HepG2 (cell line): Measurements from ENCODE around the gene ZNF526. TPM values are rescaled to one million over a fixed set of nuclear protein-coding genes. Genes with fewer than 3 reads are reported as not detected.

Experiments
- BRCA1 ChIP-seq: sonication (generic); formaldehyde crosslinking; IDR thresholded peaks from 2 replicates; pipeline ENCODE4 v1.4.0; 2020; ENCODE audit warnings: missing genetic modification reagents
- BRD4 ChIP-seq: sonication (generic); formaldehyde crosslinking; IDR thresholded peaks from 2 replicates; pipeline ENCODE4 v1.4.0; 2020; ENCODE audit warnings: missing genetic modification reagents
- CBX5 ChIP-seq: sonication (generic); formaldehyde crosslinking; IDR thresholded peaks from 2 replicates; pipeline ENCODE4 v1.4.0; 2020; ENCODE audit warnings: missing genetic modification reagents, borderline replicate concordance
- JUNB ChIP-seq: sonication (generic); formaldehyde crosslinking; IDR thresholded peaks from 2 replicates; pipeline ENCODE4 v1.8.0; 2022; ENCODE audit warnings: missing genetic modification reagents, mild to moderate bottlenecking, borderline replicate concordance
- KLF12 ChIP-seq: sonication (generic); formaldehyde crosslinking; IDR thresholded peaks from 2 replicates; pipeline ENCODE4 v1.4.0; 2020; ENCODE audit warnings: missing genetic modification reagents, borderline replicate concordance
- MEIS2 ChIP-seq: sonication (generic); formaldehyde crosslinking; IDR thresholded peaks from 2 replicates; pipeline ENCODE4 v1.9.0; 2021; ENCODE audit warnings: mild to moderate bottlenecking, missing genetic modification reagents
- MTF1 ChIP-seq: sonication (generic); formaldehyde crosslinking; IDR thresholded peaks from 2 replicates; pipeline ENCODE4 v1.5.0; 2020; ENCODE audit warnings: missing genetic modification reagents
- MXD4 ChIP-seq: IDR thresholded peaks from 2 replicates; pipeline ENCODE4 v1.6.1; 2016; ENCODE audit warnings: mild to moderate bottlenecking, missing biosample characterization, missing genetic modification reagents
- NFE2 ChIP-seq: sonication (generic); formaldehyde crosslinking; IDR thresholded peaks from 2 replicates; pipeline ENCODE4 v1.4.0; 2020; ENCODE audit warnings: missing genetic modification reagents
- NFIB ChIP-seq: sonication (generic); formaldehyde crosslinking; IDR thresholded peaks from 2 replicates; pipeline ENCODE4 v1.9.0; 2021; ENCODE audit warnings: missing genetic modification reagents, mild to moderate bottlenecking, borderline replicate concordance
- RXRA ChIP-seq: sonication (generic); formaldehyde crosslinking; IDR thresholded peaks from 2 replicates; pipeline ENCODE4 v1.5.1; 2020; ENCODE audit warnings: missing genetic modification reagents
- SMAD1 ChIP-seq: sonication (generic); formaldehyde crosslinking; IDR thresholded peaks from 2 replicates; pipeline ENCODE4 v1.4.0; 2020; ENCODE audit warnings: missing genetic modification reagents, low read depth, mild to moderate bottlenecking, borderline replicate concordance
- SP140L ChIP-seq: sonication (generic); formaldehyde crosslinking; IDR thresholded peaks from 2 replicates; pipeline ENCODE4 v1.4.0; 2020; ENCODE audit warnings: missing genetic modification reagents, borderline replicate concordance
- SUZ12 ChIP-seq: fragments of 150-350 bp; IDR thresholded peaks from 2 replicates; pipeline ENCODE4 v1.6.1; 2014; ENCODE audit warnings: low read depth, low read length
- XRCC5 ChIP-seq: fragments of 200-400 bp; formaldehyde crosslinking; optimal IDR thresholded peaks from 2 replicates; pipeline ENCODE3; 2017; ENCODE audit warnings: mild to moderate bottlenecking, low read length
- ZFP36L2 ChIP-seq: sonication (generic); formaldehyde crosslinking; IDR thresholded peaks from 2 replicates; pipeline ENCODE4 v1.4.0; 2020; ENCODE audit warnings: missing genetic modification reagents
- ZFP37 ChIP-seq: sonication (generic); formaldehyde crosslinking; IDR thresholded peaks from 2 replicates; pipeline ENCODE4 v1.4.0; 2020; ENCODE audit warnings: missing genetic modification reagents, borderline replicate concordance
- ZFX ChIP-seq: sonication (generic); formaldehyde crosslinking; IDR thresholded peaks from 2 replicates; pipeline ENCODE4 v1.4.0; 2020; ENCODE audit warnings: mild to moderate bottlenecking, low read depth, missing genetic modification reagents, moderate library complexity
- ZNF138 ChIP-seq: sonication (generic); formaldehyde crosslinking; IDR thresholded peaks from 2 replicates; pipeline ENCODE4 v1.5.0; 2020; ENCODE audit warnings: mild to moderate bottlenecking, low read depth, missing genetic modification reagents
- ZNF350 ChIP-seq: sonication (generic); formaldehyde crosslinking; IDR thresholded peaks from 2 replicates; pipeline ENCODE4 v1.4.0; 2020; ENCODE audit warnings: mild to moderate bottlenecking, low read depth, missing genetic modification reagents, borderline replicate concordance
- ZNF570 ChIP-seq: sonication (generic); formaldehyde crosslinking; IDR thresholded peaks from 2 replicates; pipeline ENCODE4 v1.4.0; 2020; ENCODE audit warnings: mild to moderate bottlenecking, missing genetic modification reagents, borderline replicate concordance
- ZNF616 ChIP-seq: sonication (generic); formaldehyde crosslinking; IDR thresholded peaks from 2 replicates; pipeline ENCODE4 v1.5.0; 2020; ENCODE audit warnings: low read depth, mild to moderate bottlenecking, missing genetic modification reagents
- ZNF7 ChIP-seq: IDR thresholded peaks from 2 replicates; pipeline ENCODE4 v1.6.1; 2016; ENCODE audit warnings: missing biosample characterization, missing genetic modification reagents
- ZNF768 ChIP-seq: sonication (generic); formaldehyde crosslinking; IDR thresholded peaks from 2 replicates; pipeline ENCODE4 v1.4.0; 2020; ENCODE audit warnings: missing genetic modification reagents
- ZNF841 ChIP-seq: sonication (generic); formaldehyde crosslinking; IDR thresholded peaks from 2 replicates; pipeline ENCODE4 v1.8.1; 2023; ENCODE audit warnings: missing genetic modification reagents, borderline replicate concordance
- ZSCAN20 ChIP-seq: sonication (generic); formaldehyde crosslinking; IDR thresholded peaks from 2 replicates; pipeline ENCODE4 v1.4.0; 2020; ENCODE audit warnings: missing genetic modification reagents, mild to moderate bottlenecking, borderline replicate concordance
- polyA plus RNA-seq, 8 experiments: library from polyadenylated mRNA; depleted of rRNA in 3 of 8; stranded (reverse) in 7 of 8; unstranded in 1 of 8; fragments of >200 nt; fragmentation: Illumina TruSeq in 4 of 8; extraction: Trizol in 4 of 8; gene quantifications; 2 replicates each; pipeline versions ENCODE4 v1.2.1 to v1.2.3, GENCODE V29; 2011 to 2016; ENCODE audit warnings: low read depth in 4 of 8, missing spikeins in 1 of 8, mixed read lengths in 1 of 8; ENCODE audit not compliant: insufficient read depth in 1 of 8
- total RNA-seq, 5 experiments: library from RNA; depleted of rRNA; stranded (reverse); fragments of >200 nt; fragmentation: Illumina TruSeq; extraction: Trizol; gene quantifications; 2 replicates each; pipeline ENCODE4 v1.2.3, GENCODE V29; 2016; ENCODE audit warnings: low read depth in 1 of 5
- TF ChIP-seq, protein P1 (sequence below): sonication (generic); formaldehyde crosslinking; IDR thresholded peaks from 2 replicates; pipeline ENCODE4 v1.5.1; 2020; ENCODE audit warnings: mild to moderate bottlenecking, moderate library complexity, missing genetic modification reagents
- TF ChIP-seq, protein P2 (sequence below): IDR thresholded peaks from 2 replicates; pipeline ENCODE4 v1.6.1; 2016; ENCODE audit warnings: missing compliant biosample characterization, missing genetic modification reagents, borderline replicate concordance
- TF ChIP-seq, protein P3 (sequence below): sonication (generic); formaldehyde crosslinking; IDR thresholded peaks from 2 replicates; pipeline ENCODE4 v1.5.1; 2020; ENCODE audit warnings: missing genetic modification reagents, mild to moderate bottlenecking, borderline replicate concordance

Gene ZNF526
- total and polyA plus RNA-seq, 2 of the 13 experiments (the other 11 are each of a cell fraction or from before 2014, with no cell fraction given): 3.3 to 8.4 TPM

DNA sequence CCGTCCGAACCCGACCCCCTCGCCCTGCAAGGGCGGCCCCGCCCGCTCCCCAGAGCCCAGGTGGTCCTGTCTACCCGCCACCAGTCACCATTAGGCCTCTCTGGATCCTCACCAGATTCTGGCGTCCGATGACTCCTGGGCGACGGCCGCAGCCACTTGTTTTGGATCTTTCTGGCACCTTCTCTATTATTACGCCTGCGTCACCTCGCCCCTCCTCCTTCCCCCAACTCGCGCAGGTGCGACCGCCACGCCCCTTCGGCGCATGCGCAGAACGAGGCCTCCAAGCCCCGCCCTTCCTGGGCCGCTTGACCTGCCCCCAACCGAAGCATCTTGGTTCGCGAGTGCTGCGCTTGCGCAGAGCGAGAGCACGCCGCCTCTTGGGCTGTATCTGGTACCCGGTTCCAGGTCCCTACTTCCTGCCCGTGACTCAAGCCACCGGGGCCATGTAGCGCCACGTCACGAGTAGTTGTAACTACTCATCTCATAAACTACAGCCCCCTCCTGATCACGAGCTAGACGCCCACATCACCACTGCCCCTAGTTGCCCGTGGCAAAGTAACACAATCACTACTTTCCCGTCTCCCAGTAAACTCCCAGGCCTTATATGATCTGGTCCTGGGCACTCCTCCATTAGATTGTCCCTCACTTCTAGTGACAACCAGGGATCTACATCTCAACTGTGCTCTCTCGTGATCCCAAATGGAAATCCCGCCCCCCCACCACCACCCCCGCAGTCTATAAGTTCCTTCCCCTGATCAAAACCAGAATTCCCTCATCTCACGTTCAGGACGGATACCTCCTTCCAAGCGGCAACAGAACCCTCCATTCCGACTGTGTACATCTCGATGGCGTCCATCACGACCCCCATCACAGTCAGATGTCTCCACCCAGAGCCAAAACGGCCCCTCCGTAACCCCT lies 2.3 kb upstream of the ZNF526 start, which contains the start of gene DEDD2 (continued):
- TF ChIP-seq ZNF350 (CRISPR knock-in tag): peak; percentile 88
- no peak for TF ChIP-seq ZNF138 (CRISPR knock-in tag)
- no peak for TF ChIP-seq MTF1 (CRISPR knock-in tag)
- no peak for TF ChIP-seq NFE2 (CRISPR knock-in tag)
- TF ChIP-seq SUZ12: no peak
- TF ChIP-seq JUNB: no peak
- no peak for TF ChIP-seq ZSCAN20 (CRISPR knock-in tag)
- no peak for TF ChIP-seq RXRA (CRISPR knock-in tag)
- TF ChIP-seq MXD4 (CRISPR knock-in tag): peak; percentile 39; the same call in 1 of the 2 replicates
- TF ChIP-seq, protein P1, sequence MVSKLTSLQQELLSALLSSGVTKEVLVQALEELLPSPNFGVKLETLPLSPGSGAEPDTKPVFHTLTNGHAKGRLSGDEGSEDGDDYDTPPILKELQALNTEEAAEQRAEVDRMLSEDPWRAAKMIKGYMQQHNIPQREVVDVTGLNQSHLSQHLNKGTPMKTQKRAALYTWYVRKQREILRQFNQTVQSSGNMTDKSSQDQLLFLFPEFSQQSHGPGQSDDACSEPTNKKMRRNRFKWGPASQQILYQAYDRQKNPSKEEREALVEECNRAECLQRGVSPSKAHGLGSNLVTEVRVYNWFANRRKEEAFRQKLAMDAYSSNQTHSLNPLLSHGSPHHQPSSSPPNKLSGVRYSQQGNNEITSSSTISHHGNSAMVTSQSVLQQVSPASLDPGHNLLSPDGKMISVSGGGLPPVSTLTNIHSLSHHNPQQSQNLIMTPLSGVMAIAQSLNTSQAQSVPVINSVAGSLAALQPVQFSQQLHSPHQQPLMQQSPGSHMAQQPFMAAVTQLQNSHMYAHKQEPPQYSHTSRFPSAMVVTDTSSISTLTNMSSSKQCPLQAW (CRISPR knock-in tag): peak; percentile 68
- TF ChIP-seq CBX5 (CRISPR knock-in tag): no peak
- TF ChIP-seq BRCA1 (CRISPR knock-in tag): 0 out of 2 replicates have a peak, but pooled peaks have one; percentile 69
- TF ChIP-seq, protein P2, sequence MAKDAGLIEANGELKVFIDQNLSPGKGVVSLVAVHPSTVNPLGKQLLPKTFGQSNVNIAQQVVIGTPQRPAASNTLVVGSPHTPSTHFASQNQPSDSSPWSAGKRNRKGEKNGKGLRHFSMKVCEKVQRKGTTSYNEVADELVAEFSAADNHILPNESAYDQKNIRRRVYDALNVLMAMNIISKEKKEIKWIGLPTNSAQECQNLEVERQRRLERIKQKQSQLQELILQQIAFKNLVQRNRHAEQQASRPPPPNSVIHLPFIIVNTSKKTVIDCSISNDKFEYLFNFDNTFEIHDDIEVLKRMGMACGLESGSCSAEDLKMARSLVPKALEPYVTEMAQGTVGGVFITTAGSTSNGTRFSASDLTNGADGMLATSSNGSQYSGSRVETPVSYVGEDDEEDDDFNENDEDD (CRISPR knock-in tag): no peak
- no peak for TF ChIP-seq ZNF841
- TF ChIP-seq NFIB (CRISPR knock-in tag): no peak
- no peak for TF ChIP-seq MEIS2
- no peak for TF ChIP-seq ZNF7 (CRISPR knock-in tag)
- TF ChIP-seq, protein P3, sequence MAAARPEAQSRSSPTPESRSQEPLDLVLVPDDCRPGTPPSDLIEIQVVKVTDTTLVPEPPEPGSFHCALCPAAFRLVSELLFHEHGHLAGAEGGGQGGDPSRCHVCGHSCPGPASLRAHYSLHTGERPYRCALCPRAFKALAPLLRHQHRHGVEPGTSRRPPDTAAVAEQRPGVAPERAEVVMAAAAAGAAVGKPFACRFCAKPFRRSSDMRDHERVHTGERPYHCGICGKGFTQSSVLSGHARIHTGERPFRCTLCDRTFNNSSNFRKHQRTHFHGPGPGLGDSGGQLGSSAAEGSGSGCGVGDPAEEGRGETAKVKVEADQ (CRISPR knock-in tag): peak; percentile 47; the same call in 1 of the 2 replicates
- no peak for TF ChIP-seq BRD4
- TF ChIP-seq SMAD1 (CRISPR knock-in tag): no peak
- TF ChIP-seq KLF12 (CRISPR knock-in tag): 0 out of 2 replicates have a peak, but pooled peaks have one; percentile 29
- no peak for TF ChIP-seq ZFP36L2 (CRISPR knock-in tag)
- no peak for TF ChIP-seq ZNF616 (CRISPR knock-in tag)
- TF ChIP-seq SP140L (CRISPR knock-in tag): no peak
- TF ChIP-seq ZFX (CRISPR knock-in tag): peak; percentile 81
- TF ChIP-seq XRCC5: no peak
- TF ChIP-seq ZFP37 (CRISPR knock-in tag): no peak
- TF ChIP-seq ZNF570 (CRISPR knock-in tag): no peak
- no peak for TF ChIP-seq ZNF768 (CRISPR knock-in tag)
